Measurements from ENCODE around the gene PTOV1.

GRCh38 chr19:49809160-49809940, 41.6 kb upstream of the PTOV1 start:
- no peak for TF ChIP-seq POLR2A (IDR thresholded peaks at IDR 0.05)
- TF ChIP-seq CTCF (IDR thresholded peaks at IDR 0.05), result peak in 2 of 4 experiments; percentile 5 to 17
